MG63 (cell line): ENCODE measurements around the gene CHSY3. TPM values are rescaled to one million over a fixed set of nuclear protein-coding genes. Genes with fewer than 3 reads are reported as not detected.

Experiments used
- DNase-seq: peaks from one replicate; pipeline ENCODE4 v3.0.0-alpha.2; 2020
- H3K27me3 ChIP-seq: fragments of 250-450 bp; sonication (Bioruptor Pico); 2 replicates; pipeline ENCODE4 v1.5.1; 2020; ENCODE audit warnings: mild to moderate bottlenecking, moderate library complexity
- H3K36me3 ChIP-seq: fragments of 250-450 bp; sonication (Bioruptor Pico); 2 replicates; pipeline ENCODE4 v1.5.1; 2020; ENCODE audit warnings: mild to moderate bottlenecking, moderate library complexity
- H3K4me3 ChIP-seq: fragments of 250-450 bp; sonication (Bioruptor Pico); 2 replicates; pipeline ENCODE4 v1.5.1; 2020; ENCODE audit warnings: mild to moderate bottlenecking, moderate library complexity
- H3K9me3 ChIP-seq: fragments of 250-450 bp; sonication (Bioruptor Pico); 2 replicates; pipeline ENCODE4 v1.5.1; 2020; ENCODE audit warnings: mild to moderate bottlenecking, moderate library complexity
- total RNA-seq: library from RNA; depleted of rRNA; stranded (reverse); fragments of >200 nt; shearing (Covaris generic); gene quantifications from 2 replicates; pipeline ENCODE4 v1.2.3, GENCODE V29; 2014; ENCODE audit warnings: low replicate concordance

CHSY3 gene
- total RNA-seq, 1 experiment from 2014 or later, result not detected

- H3K4me3 ChIP-seq, result no peak overlapping the region
- H3K9me3 ChIP-seq, result no peaks in the 10 kb centered on the region
- DNase-seq, result no peak
- no peaks in the 10 kb centered on the region for H3K36me3 ChIP-seq
- H3K27me3 ChIP-seq, result peaks cover 5% of the 10 kb centered on the region; the same call in 1 of the 2 replicates
Observed at GRCh38 chr5:129930221-129930620, 26.0 kb downstream of the CHSY3 start.

- no peaks in the 10 kb centered on the region for H3K36me3 ChIP-seq
- H3K9me3 ChIP-seq, result no peaks in the 10 kb centered on the region
Observed at GRCh38 chr5:129935626-129936025, 31.4 kb downstream of the CHSY3 start.

GRCh38 chr5:129938077-129938476, 33.8 kb downstream of the CHSY3 start:
- no peak for DNase-seq
- Histone ChIP-seq H3K9me3 (no peaks in the 10 kb centered on the region), H3K36me3 (no peaks in the 10 kb centered on the region)

More at GRCh38 chr5:129935626-129936025, 31.4 kb downstream of the CHSY3 start:
- Histone ChIP-seq H3K27me3 (no peaks in the 10 kb centered on the region), H3K4me3 (no peak overlapping the region)
- DNase-seq, result no peak

GRCh38 chr5:129943936-129944335, 39.7 kb downstream of the CHSY3 start:
- no peak overlapping the region for H3K4me3 ChIP-seq
- no peak for DNase-seq
- H3K36me3 ChIP-seq, result no peaks in the 10 kb centered on the region
- no peaks in the 10 kb centered on the region for H3K9me3 ChIP-seq
- peaks cover 2% of the 10 kb centered on the region; the same call in 1 of the 2 replicates for H3K27me3 ChIP-seq

More at GRCh38 chr5:129938077-129938476, 33.8 kb downstream of the CHSY3 start:
- H3K27me3 ChIP-seq, result no peaks in the 10 kb centered on the region; the same call in 1 of the 2 replicates
- no peak overlapping the region for H3K4me3 ChIP-seq

GRCh38 chr5:129945028-129945427, 40.8 kb downstream of the CHSY3 start:
- Histone ChIP-seq H3K36me3 (no peaks in the 10 kb centered on the region), H3K4me3 (no peak overlapping the region), H3K27me3 (peaks cover 2% of the 10 kb centered on the region; the same call in 1 of the 2 replicates), H3K9me3 (no peaks in the 10 kb centered on the region)
- no peak for DNase-seq

- Histone ChIP-seq H3K27me3 (peaks cover 2% of the 10 kb centered on the region; the same call in 1 of the 2 replicates), H3K4me3 (no peak overlapping the region), H3K9me3 (no peaks in the 10 kb centered on the region), H3K36me3 (no peaks in the 10 kb centered on the region)
- DNase-seq, result no peak
Observed at GRCh38 chr5:129945774-129946270, 41.6 kb downstream of the CHSY3 start.

GRCh38 chr5:129951039-129951438, 46.8 kb downstream of the CHSY3 start:
- Histone ChIP-seq H3K9me3 (no peaks in the 10 kb centered on the region), H3K27me3 (no peaks in the 10 kb centered on the region), H3K36me3 (no peaks in the 10 kb centered on the region), H3K4me3 (no peak overlapping the region)
- no peak for DNase-seq

- Histone ChIP-seq H3K36me3 (no peaks in the 10 kb centered on the region), H3K9me3 (no peaks in the 10 kb centered on the region), H3K4me3 (no peak overlapping the region), H3K27me3 (0 out of 2 replicates have a peak, but pooled peaks cover 3% of the 10 kb centered on the region)
- DNase-seq, result no peak
Observed at GRCh38 chr5:129958581-129958980, 54.3 kb downstream of the CHSY3 start.

GRCh38 chr5:129960831-129961230, 56.6 kb downstream of the CHSY3 start:
- Histone ChIP-seq H3K4me3 (no peak overlapping the region), H3K27me3 (0 out of 2 replicates have a peak, but pooled peaks cover 3% of the 10 kb centered on the region), H3K36me3 (no peaks in the 10 kb centered on the region), H3K9me3 (no peaks in the 10 kb centered on the region)
- no peak for DNase-seq

- Histone ChIP-seq H3K27me3 (0 out of 2 replicates have a peak, but pooled peaks cover 3% of the 10 kb centered on the region), H3K9me3 (no peaks in the 10 kb centered on the region), H3K4me3 (no peak overlapping the region), H3K36me3 (no peaks in the 10 kb centered on the region)
- DNase-seq, result no peak
Observed at GRCh38 chr5:129962506-129962905, 58.2 kb downstream of the CHSY3 start.

- no peaks in the 10 kb centered on the region for H3K9me3 ChIP-seq
- H3K36me3 ChIP-seq, result no peaks in the 10 kb centered on the region
- DNase-seq, result no peak
Observed at GRCh38 chr5:129963359-129963758, 59.1 kb downstream of the CHSY3 start.

GRCh38 chr5:129966071-129966470, 61.8 kb downstream of the CHSY3 start:
- Histone ChIP-seq H3K4me3 (no peak overlapping the region), H3K36me3 (no peaks in the 10 kb centered on the region), H3K27me3 (peaks cover 2% of the 10 kb centered on the region; the same call in 1 of the 2 replicates), H3K9me3 (no peaks in the 10 kb centered on the region)
- no peak for DNase-seq

More at GRCh38 chr5:129963359-129963758, 59.1 kb downstream of the CHSY3 start:
- Histone ChIP-seq H3K4me3 (no peak overlapping the region), H3K27me3 (0 out of 2 replicates have a peak, but pooled peaks cover 5% of the 10 kb centered on the region)

GRCh38 chr5:129971714-129972113, 67.4 kb downstream of the CHSY3 start:
- DNase-seq, result no peak
- no peak overlapping the region for H3K4me3 ChIP-seq
- peaks cover 2% of the 10 kb centered on the region; the same call in 1 of the 2 replicates for H3K27me3 ChIP-seq
- no peaks in the 10 kb centered on the region for H3K36me3 ChIP-seq
- no peaks in the 10 kb centered on the region for H3K9me3 ChIP-seq

GRCh38 chr5:129972465-129973141, 68.3 kb downstream of the CHSY3 start:
- no peak for DNase-seq
- Histone ChIP-seq H3K27me3 (peaks cover 2% of the 10 kb centered on the region; the same call in 1 of the 2 replicates), H3K9me3 (no peaks in the 10 kb centered on the region)

GRCh38 chr5:129973716-129974426, 69.6 kb downstream of the CHSY3 start:
- Histone ChIP-seq H3K4me3 (no peak overlapping the region), H3K9me3 (no peaks in the 10 kb centered on the region), H3K36me3 (no peaks in the 10 kb centered on the region), H3K27me3 (no peaks in the 10 kb centered on the region; the same call in 1 of the 2 replicates)
- no peak for DNase-seq

More at GRCh38 chr5:129972465-129973141, 68.3 kb downstream of the CHSY3 start:
- Histone ChIP-seq H3K36me3 (no peaks in the 10 kb centered on the region), H3K4me3 (no peak overlapping the region)

GRCh38 chr5:129977810-129978209, 73.5 kb downstream of the CHSY3 start:
- Histone ChIP-seq H3K27me3 (no peaks in the 10 kb centered on the region), H3K36me3 (no peaks in the 10 kb centered on the region), H3K4me3 (no peak overlapping the region), H3K9me3 (no peaks in the 10 kb centered on the region)
- no peak for DNase-seq

GRCh38 chr5:129978270-129978669, 74.0 kb downstream of the CHSY3 start:
- Histone ChIP-seq H3K9me3 (no peaks in the 10 kb centered on the region), H3K4me3 (no peak overlapping the region), H3K36me3 (no peaks in the 10 kb centered on the region), H3K27me3 (no peaks in the 10 kb centered on the region)
- no peak for DNase-seq
